Progenitor cell of endocrine pancreas (in vitro differentiated cells): ENCODE measurements around the gene ILDR2. TPM values are rescaled to one million over a fixed set of nuclear protein-coding genes. Genes with fewer than 3 reads are reported as not detected.

ENCODE experiments used
- DNase-seq: peaks from one replicate; pipeline ENCODE4 v3.0.0; 2021; ENCODE audit warnings: low spot score; ENCODE audit not compliant: unreplicated experiment
- H3K27ac Mint-ChIP-seq: 2 replicates; pipeline ENCODE4 v1.8.0; 2021; ENCODE audit warnings: mild to moderate bottlenecking, moderate library complexity, mixed read lengths
- H3K27me3 Mint-ChIP-seq: 2 replicates; pipeline ENCODE4 v1.8.0; 2021; ENCODE audit warnings: mixed read lengths
- H3K36me3 Mint-ChIP-seq: 2 replicates; pipeline ENCODE4 v1.8.0; 2022; ENCODE audit warnings: mixed read lengths; ENCODE audit not compliant: insufficient read depth
- H3K4me1 Mint-ChIP-seq: 2 replicates; pipeline ENCODE4 v1.8.0; 2021; ENCODE audit warnings: low read depth, mixed read lengths
- H3K4me3 Mint-ChIP-seq: 2 replicates; pipeline ENCODE4 v1.8.0; 2021; ENCODE audit warnings: low read depth, mild to moderate bottlenecking, moderate library complexity, mixed read lengths
- H3K9me3 Mint-ChIP-seq: 2 replicates; pipeline ENCODE4 v1.8.0; 2021; ENCODE audit warnings: low read depth, mixed read lengths
- CTCF ChIP-seq: fragments of 200-600 bp; sonication (generic); IDR thresholded peaks from one replicate; pipeline ENCODE4 v1.5.0; 2021; ENCODE audit warnings: antibody characterized with exemption, mild to moderate bottlenecking; ENCODE audit not compliant: unreplicated experiment
- total RNA-seq: library from RNA; stranded (reverse); gene quantifications from 2 replicates; pipeline ENCODE4 v1.2.1, GENCODE V29; 2021

Gene ILDR2
- total RNA-seq, 1 donor from 2014 or later: 1.4 TPM

GRCh38 chr1:166925810-166926478 is 49.4 kb downstream of the ILDR2 start:
- H3K27me3 Mint-ChIP-seq: peaks cover 35% of the 10 kb centered on the region
- no peak for DNase-seq
- no peak for TF ChIP-seq CTCF
- no peak overlapping the region for H3K4me3 Mint-ChIP-seq
- no peaks in the 10 kb centered on the region for H3K36me3 Mint-ChIP-seq
- peak overlapping the region; percentile 18 for H3K27ac Mint-ChIP-seq
- peaks cover 2% of the 10 kb centered on the region for H3K4me1 Mint-ChIP-seq
- no peaks in the 10 kb centered on the region for H3K9me3 Mint-ChIP-seq

GRCh38 chr1:166924823-166925541 is 50.4 kb downstream of the ILDR2 start:
- H3K36me3 Mint-ChIP-seq: no peaks in the 10 kb centered on the region

GRCh38 chr1:166920561-166921475 is 54.5 kb downstream of the ILDR2 start:
- H3K4me1 Mint-ChIP-seq: peaks cover 2% of the 10 kb centered on the region
- DNase-seq: peak; percentile 32
- no peak for TF ChIP-seq CTCF
- no peaks in the 10 kb centered on the region for H3K9me3 Mint-ChIP-seq
- H3K4me3 Mint-ChIP-seq: peak overlapping the region; percentile 70
- no peaks in the 10 kb centered on the region for H3K36me3 Mint-ChIP-seq
- H3K27ac Mint-ChIP-seq: no peak overlapping the region
- peaks cover 75% of the 10 kb centered on the region for H3K27me3 Mint-ChIP-seq

More at GRCh38 chr1:166924823-166925541, 50.4 kb downstream of the ILDR2 start:
- H3K27ac Mint-ChIP-seq: no peak overlapping the region
- H3K4me3 Mint-ChIP-seq: no peak overlapping the region
- peaks cover 2% of the 10 kb centered on the region for H3K4me1 Mint-ChIP-seq
- no peak for TF ChIP-seq CTCF
- H3K27me3 Mint-ChIP-seq: peaks cover 43% of the 10 kb centered on the region
- no peak for DNase-seq
- no peaks in the 10 kb centered on the region for H3K9me3 Mint-ChIP-seq

GRCh38 chr1:166918956-166919316 is 56.4 kb downstream of the ILDR2 start:
- Mint-ChIP-seq H3K9me3 (no peaks in the 10 kb centered on the region), H3K27me3 (peaks cover 75% of the 10 kb centered on the region), H3K36me3 (no peaks in the 10 kb centered on the region), H3K4me3 (no peak overlapping the region), H3K27ac (no peak overlapping the region), H3K4me1 (no peaks in the 10 kb centered on the region)
- no peak for TF ChIP-seq CTCF
- DNase-seq: no peak
